ENCODE data around the gene PTPN18.

PTPN18 gene

DNA sequence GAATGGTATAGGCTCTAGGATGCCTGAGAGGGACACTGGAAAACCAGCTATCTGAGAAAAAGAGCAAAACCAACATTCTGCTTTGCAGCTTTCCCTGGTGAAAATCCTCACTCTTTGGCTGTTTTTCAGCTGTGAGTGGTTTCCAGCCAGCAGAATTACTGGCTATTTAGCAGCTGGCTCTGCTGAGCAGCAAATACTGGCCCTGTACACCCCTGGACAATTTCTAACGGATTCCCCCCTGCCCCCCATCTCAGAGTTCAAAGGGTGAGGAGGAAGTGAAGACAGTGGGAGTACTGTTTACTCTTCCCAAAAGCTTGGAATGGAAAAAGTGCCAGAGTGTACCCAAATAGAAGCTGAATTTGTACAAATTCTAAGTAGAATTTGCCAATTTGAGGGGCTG is 39.3 kb upstream of the PTPN18 start:
- H3K27me3 ChIP-seq (replicated peaks; ENCODE audit: control insufficient read depth, insufficient read depth, low read length) = no peaks in the 10 kb centered on the region; the same call in 1 of the 2 replicates

GRCh38 chr2:130318906-130319305 is 37.0 kb upstream of the PTPN18 start:
- TF ChIP-seq, protein P1, sequence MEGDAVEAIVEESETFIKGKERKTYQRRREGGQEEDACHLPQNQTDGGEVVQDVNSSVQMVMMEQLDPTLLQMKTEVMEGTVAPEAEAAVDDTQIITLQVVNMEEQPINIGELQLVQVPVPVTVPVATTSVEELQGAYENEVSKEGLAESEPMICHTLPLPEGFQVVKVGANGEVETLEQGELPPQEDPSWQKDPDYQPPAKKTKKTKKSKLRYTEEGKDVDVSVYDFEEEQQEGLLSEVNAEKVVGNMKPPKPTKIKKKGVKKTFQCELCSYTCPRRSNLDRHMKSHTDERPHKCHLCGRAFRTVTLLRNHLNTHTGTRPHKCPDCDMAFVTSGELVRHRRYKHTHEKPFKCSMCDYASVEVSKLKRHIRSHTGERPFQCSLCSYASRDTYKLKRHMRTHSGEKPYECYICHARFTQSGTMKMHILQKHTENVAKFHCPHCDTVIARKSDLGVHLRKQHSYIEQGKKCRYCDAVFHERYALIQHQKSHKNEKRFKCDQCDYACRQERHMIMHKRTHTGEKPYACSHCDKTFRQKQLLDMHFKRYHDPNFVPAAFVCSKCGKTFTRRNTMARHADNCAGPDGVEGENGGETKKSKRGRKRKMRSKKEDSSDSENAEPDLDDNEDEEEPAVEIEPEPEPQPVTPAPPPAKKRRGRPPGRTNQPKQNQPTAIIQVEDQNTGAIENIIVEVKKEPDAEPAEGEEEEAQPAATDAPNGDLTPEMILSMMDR (IDR thresholded peaks at IDR 0.05; ENCODE audit: insufficient read depth, low read length, poor library complexity, severe bottlenecking) = no peak

More for the DNA sequence above, 39.3 kb upstream of the PTPN18 start:
- DNase-seq (ENCODE audit: extremely low read depth, insufficient read length) = no peak
- Histone ChIP-seq H3K4me3 (replicated peaks; ENCODE audit: low read depth, low read length) (no peak overlapping the region), H3K36me3 (ENCODE audit: control insufficient read depth, insufficient read depth, low read length) (no peaks in the 10 kb centered on the region)
- TF ChIP-seq, protein P1 (IDR thresholded peaks at IDR 0.05; ENCODE audit: insufficient read depth, low read length, poor library complexity, severe bottlenecking) = no peak

DNA sequence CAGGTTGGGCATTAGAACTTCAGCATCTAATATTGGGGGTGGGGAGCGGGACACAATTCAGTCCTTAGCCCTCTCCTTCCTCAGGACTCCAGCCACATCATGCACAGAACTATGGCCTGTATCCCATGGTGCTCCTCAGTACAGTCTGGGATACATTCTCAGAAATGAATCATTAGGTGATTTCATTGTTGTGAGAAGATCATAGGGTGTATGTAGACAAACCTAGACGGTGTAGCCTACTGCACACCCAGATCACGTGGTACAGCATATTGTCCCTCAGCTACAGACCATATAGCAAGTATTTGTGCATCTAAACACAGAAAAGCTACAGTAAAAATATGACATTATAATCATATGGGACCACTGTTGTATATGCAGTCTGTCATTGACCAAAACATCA is 36.3 kb upstream of the PTPN18 start:
- H3K36me3 ChIP-seq (ENCODE audit: control insufficient read depth, insufficient read depth, low read length) = no peaks in the 10 kb centered on the region
- TF ChIP-seq, protein P1 (IDR thresholded peaks at IDR 0.05; ENCODE audit: insufficient read depth, low read length, poor library complexity, severe bottlenecking) = no peak
- H3K4me3 ChIP-seq (replicated peaks; ENCODE audit: low read depth, low read length) = no peak overlapping the region
- no peak for DNase-seq (ENCODE audit: extremely low read depth, insufficient read length)
- H3K27me3 ChIP-seq (replicated peaks; ENCODE audit: control insufficient read depth, insufficient read depth, low read length) = no peaks in the 10 kb centered on the region; the same call in none of the 2 replicates

More at GRCh38 chr2:130318906-130319305, 37.0 kb upstream of the PTPN18 start:
- no peak overlapping the region for H3K4me3 ChIP-seq (replicated peaks; ENCODE audit: low read depth, low read length)
- DNase-seq (ENCODE audit: extremely low read depth, insufficient read length) = no peak
- no peaks in the 10 kb centered on the region for H3K36me3 ChIP-seq (ENCODE audit: control insufficient read depth, insufficient read depth, low read length)
- no peaks in the 10 kb centered on the region; the same call in 1 of the 2 replicates for H3K27me3 ChIP-seq (replicated peaks; ENCODE audit: control insufficient read depth, insufficient read depth, low read length)

- Histone ChIP-seq H3K27me3 (replicated peaks; ENCODE audit: control insufficient read depth, insufficient read depth, low read length) (no peaks in the 10 kb centered on the region; the same call in none of the 2 replicates), H3K4me3 (replicated peaks; ENCODE audit: low read depth, low read length) (no peak overlapping the region), H3K36me3 (ENCODE audit: control insufficient read depth, insufficient read depth, low read length) (no peaks in the 10 kb centered on the region)
- DNase-seq (ENCODE audit: extremely low read depth, insufficient read length) = no peak
- TF ChIP-seq, protein P1 (IDR thresholded peaks at IDR 0.05; ENCODE audit: insufficient read depth, low read length, poor library complexity, severe bottlenecking) = no peak
Measured at GRCh38 chr2:130327703-130328527, 27.9 kb upstream of the PTPN18 start.

DNA sequence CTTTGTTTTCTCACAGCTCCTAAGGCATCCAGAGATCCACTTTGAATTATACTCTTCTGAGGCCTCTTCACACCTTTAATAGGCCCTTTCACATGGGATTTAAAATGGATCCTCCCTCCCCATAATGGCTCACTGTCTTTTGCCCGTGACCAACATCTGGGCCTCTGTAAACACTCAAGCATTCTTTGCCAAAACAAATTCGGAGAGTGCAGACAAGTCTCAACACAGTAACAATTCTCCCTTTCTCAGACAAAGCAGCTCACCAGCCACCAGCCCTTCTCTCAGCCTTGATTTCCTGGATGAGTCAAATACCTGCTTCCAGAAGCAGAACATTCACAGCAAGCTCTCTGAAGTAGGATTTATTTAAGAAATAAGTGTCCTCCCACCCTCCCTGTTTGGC is 27.1 kb upstream of the PTPN18 start:
- DNase-seq (ENCODE audit: extremely low read depth, insufficient read length) = no peak

More for the DNA sequence above, 27.1 kb upstream of the PTPN18 start:
- H3K4me3 ChIP-seq (replicated peaks; ENCODE audit: low read depth, low read length) = no peak overlapping the region
- no peaks in the 10 kb centered on the region; the same call in none of the 2 replicates for H3K27me3 ChIP-seq (replicated peaks; ENCODE audit: control insufficient read depth, insufficient read depth, low read length)
- no peaks in the 10 kb centered on the region for H3K36me3 ChIP-seq (ENCODE audit: control insufficient read depth, insufficient read depth, low read length)
- TF ChIP-seq, protein P1 (IDR thresholded peaks at IDR 0.05; ENCODE audit: insufficient read depth, low read length, poor library complexity, severe bottlenecking) = no peak
